CD4-positive, alpha-beta memory T cell (primary cell): ENCODE measurements around the gene VAV2. TPM values are rescaled to one million over a fixed set of nuclear protein-coding genes. Genes with fewer than 3 reads are reported as not detected.

Source experiments
- CTCF ChIA-PET: fragments of 350-600 bp; sonication (Branson Sonifier 250); formaldehyde crosslinking; loops from one replicate; lab custom pipeline; 2021; ENCODE audit warnings: inconsistent platforms; ENCODE audit not compliant: partially characterized antibody; lab: Charles Lee
- POLR2A ChIA-PET: fragments of 350-600 bp; sonication (Branson Sonifier 250); formaldehyde crosslinking; loops from one replicate; lab custom pipeline; 2021; ENCODE audit not compliant: partially characterized antibody; lab: Charles Lee
- DNase-seq, 5 donors: peaks; one replicate each; pipeline versions ENCODE4 v3.0.0 to v3.0.0-alpha.2; 2020 to 2022; ENCODE audit warnings: mixed read lengths in 1 of 5
- H3K27ac ChIP-seq: one replicate; pipeline ENCODE4 v1.7.0; 2013; ENCODE audit warnings: low read depth, low read length
- H3K27me3 ChIP-seq: 2 replicates; pipeline ENCODE4 v1.7.0; 2013; ENCODE audit warnings: mild to moderate bottlenecking, low read length, moderate library complexity; ENCODE audit not compliant: insufficient read depth
- H3K36me3 ChIP-seq: 2 replicates; pipeline ENCODE4 v1.7.0; 2013; ENCODE audit warnings: mild to moderate bottlenecking, low read length, moderate library complexity; ENCODE audit not compliant: insufficient read depth
- H3K4me1 ChIP-seq: 2 replicates; pipeline ENCODE4 v1.7.0; 2013; ENCODE audit warnings: mild to moderate bottlenecking, low read length, moderate library complexity; ENCODE audit not compliant: insufficient read depth
- H3K4me3 ChIP-seq, 2 donors: one replicate each; pipeline ENCODE4 v1.7.0; 2013; ENCODE audit warnings: low read length in 2 of 2, mild to moderate bottlenecking in 1 of 2
- H3K9me3 ChIP-seq, 2 donors: one replicate each; pipeline ENCODE4 v1.7.0; 2013; ENCODE audit warnings: low read length in 2 of 2, control low read depth in 1 of 2; ENCODE audit not compliant: control insufficient read depth in 1 of 2
- H3K27ac Mint-ChIP-seq, 7 donors: one replicate each; pipeline ENCODE4 v1.8.0; 2020 to 2021; ENCODE audit warnings: mixed read lengths in 7 of 7, mild to moderate bottlenecking in 6 of 7, inconsistent platforms in 3 of 7, moderate library complexity in 3 of 7
- H3K27me3 Mint-ChIP-seq, 2 donors: one replicate each; pipeline ENCODE4 v1.8.0; 2020 to 2021; ENCODE audit warnings: mixed read lengths in 2 of 2
- H3K36me3 Mint-ChIP-seq, 2 donors: one replicate each; pipeline ENCODE4 v1.8.0; 2020 to 2021; ENCODE audit warnings: mixed read lengths in 2 of 2, inconsistent platforms in 1 of 2, mild to moderate bottlenecking in 1 of 2
- H3K4me1 Mint-ChIP-seq, 4 donors: one replicate each; pipeline ENCODE4 v1.8.0; 2020 to 2021; ENCODE audit warnings: mixed read lengths in 4 of 4, mild to moderate bottlenecking in 1 of 4
- H3K4me3 Mint-ChIP-seq, 8 donors: one replicate each; pipeline ENCODE4 v1.8.0; 2020 to 2021; ENCODE audit warnings: mixed read lengths in 8 of 8, mild to moderate bottlenecking in 7 of 8, moderate library complexity in 6 of 8, inconsistent platforms in 3 of 8
- H3K9me3 Mint-ChIP-seq, 8 donors: one replicate each; pipeline ENCODE4 v1.8.0; 2020 to 2021; ENCODE audit warnings: mixed read lengths in 8 of 8, mild to moderate bottlenecking in 5 of 8, inconsistent platforms in 3 of 8, moderate library complexity in 1 of 8
- intact Hi-C: fragments of 100-400 bp; cut with micrococcal nuclease; formaldehyde crosslinking; loops from one replicate; pipeline ENCODE4 v1.15.1; 2023
- polyA plus RNA-seq, 2 donors: library from polyadenylated mRNA; unstranded; fragments of 300-500 nt; fragmentation: Illumina TruSeq; gene quantifications; one replicate each; pipeline ENCODE4 v1.2.3, GENCODE V29; 2021
- total RNA-seq, 2 experiments: library from RNA; stranded (reverse); gene quantifications; one replicate each; pipeline ENCODE4 v1.2.3, GENCODE V29; 2021

The VAV2 gene
- total and polyA plus RNA-seq, 4 experiments from 2014 or later: 0.26 to 3.0 (median 1.0) TPM

- H3K27me3 Mint-ChIP-seq: no peaks in the 10 kb centered on the region
These were observed 140.4 kb downstream of the VAV2 start for GRCh38 chr9:133851693-133852092.

GRCh38 chr9:133850937-133851336 lies 141.2 kb downstream of the VAV2 start:
- Histone ChIP-seq H3K4me3 (no peak overlapping the region), H3K9me3 (no peaks in the 10 kb centered on the region), H3K36me3 (no peaks in the 10 kb centered on the region), H3K4me1 (no peaks in the 10 kb centered on the region), H3K27me3 (no peaks in the 10 kb centered on the region), H3K27ac (no peak overlapping the region)
- Mint-ChIP-seq H3K27me3 (no peaks in the 10 kb centered on the region), H3K27ac (no peak overlapping the region), H3K36me3 (no peaks in the 10 kb centered on the region), H3K4me3 (no peak overlapping the region), H3K4me1 (peaks cover 0 to 2% (median 0%) of the 10 kb centered on the region in 4 donors), H3K9me3 (no peaks in the 10 kb centered on the region)
- ChIA-PET CTCF (no interaction called here), POLR2A (no interaction called here)
- intact Hi-C loops: no loop called here
- DNase-seq: no peak

More at GRCh38 chr9:133851693-133852092, 140.4 kb downstream of the VAV2 start:
- no peaks in the 10 kb centered on the region for H3K4me1 ChIP-seq
- no peaks in the 10 kb centered on the region for H3K9me3 ChIP-seq
- H3K27ac ChIP-seq: no peak overlapping the region
- Mint-ChIP-seq H3K27ac (no peak overlapping the region), H3K4me1 (peaks cover 0 to 2% (median 0%) of the 10 kb centered on the region in 4 donors), H3K4me3 (no peak overlapping the region), H3K36me3 (no peaks in the 10 kb centered on the region), H3K9me3 (no peaks in the 10 kb centered on the region)
- POLR2A ChIA-PET: no interaction called here
- H3K36me3 ChIP-seq: no peaks in the 10 kb centered on the region
- DNase-seq: no peak
- H3K27me3 ChIP-seq: no peaks in the 10 kb centered on the region
- CTCF ChIA-PET: no interaction called here
- intact Hi-C loops: no loop called here
- no peak overlapping the region for H3K4me3 ChIP-seq

- H3K4me1 Mint-ChIP-seq: peaks cover 0 to 2% (median 0%) of the 10 kb centered on the region in 4 donors
- H3K36me3 Mint-ChIP-seq: no peaks in the 10 kb centered on the region
- Histone ChIP-seq H3K36me3 (no peaks in the 10 kb centered on the region), H3K4me3 (no peak overlapping the region), H3K27ac (no peak overlapping the region), H3K4me1 (no peaks in the 10 kb centered on the region), H3K27me3 (no peaks in the 10 kb centered on the region), H3K9me3 (no peaks in the 10 kb centered on the region)
- no peaks in the 10 kb centered on the region for H3K9me3 Mint-ChIP-seq
- DNase-seq: no peak
- ChIA-PET CTCF (no interaction called here), POLR2A (no interaction called here)
- H3K27me3 Mint-ChIP-seq: no peaks in the 10 kb centered on the region
- intact Hi-C loops: no loop called here
- no peak overlapping the region for H3K4me3 Mint-ChIP-seq
- H3K27ac Mint-ChIP-seq: no peak overlapping the region
These were observed 142.0 kb downstream of the VAV2 start for GRCh38 chr9:133850161-133850560.

GRCh38 chr9:133849110-133849670 lies 142.9 kb downstream of the VAV2 start:
- intact Hi-C loops: no loop called here
- CTCF ChIA-PET: no interaction called here

GRCh38 chr9:133848471-133849109 lies 143.5 kb downstream of the VAV2 start:
- Histone ChIP-seq H3K4me1 (no peaks in the 10 kb centered on the region), H3K36me3 (no peaks in the 10 kb centered on the region), H3K4me3 (no peak overlapping the region), H3K27ac (no peak overlapping the region), H3K9me3 (no peaks in the 10 kb centered on the region), H3K27me3 (no peaks in the 10 kb centered on the region)
- no peaks in the 10 kb centered on the region for H3K27me3 Mint-ChIP-seq
- no peaks in the 10 kb centered on the region for H3K36me3 Mint-ChIP-seq
- intact Hi-C loops: no loop called here
- ChIA-PET POLR2A (no interaction called here), CTCF (no interaction called here)
- H3K4me1 Mint-ChIP-seq: no peaks in the 10 kb centered on the region
- H3K4me3 Mint-ChIP-seq: no peak overlapping the region
- H3K27ac Mint-ChIP-seq: no peak overlapping the region
- DNase-seq: no peak
- no peaks in the 10 kb centered on the region for H3K9me3 Mint-ChIP-seq

More at GRCh38 chr9:133849110-133849670, 142.9 kb downstream of the VAV2 start:
- H3K4me3 ChIP-seq: no peak overlapping the region
- no peaks in the 10 kb centered on the region for H3K4me1 ChIP-seq
- H3K27me3 Mint-ChIP-seq: no peaks in the 10 kb centered on the region
- H3K27ac ChIP-seq: no peak overlapping the region
- POLR2A ChIA-PET: no interaction called here
- peak overlapping the region in 1 of 7 donors; percentile 20 for H3K27ac Mint-ChIP-seq
- H3K36me3 Mint-ChIP-seq: no peaks in the 10 kb centered on the region
- H3K4me1 Mint-ChIP-seq: peaks cover 0 to 2% (median 0%) of the 10 kb centered on the region in 4 donors
- no peaks in the 10 kb centered on the region for H3K9me3 Mint-ChIP-seq
- H3K36me3 ChIP-seq: no peaks in the 10 kb centered on the region
- DNase-seq: no peak
- H3K27me3 ChIP-seq: no peaks in the 10 kb centered on the region
- H3K9me3 ChIP-seq: no peaks in the 10 kb centered on the region
- H3K4me3 Mint-ChIP-seq: no peak overlapping the region

GRCh38 chr9:133846483-133847090 lies 145.5 kb downstream of the VAV2 start:
- intact Hi-C loops: no loop called here
- H3K36me3 Mint-ChIP-seq: no peaks in the 10 kb centered on the region
- POLR2A ChIA-PET: no interaction called here

GRCh38 chr9:133845440-133845839 lies 146.7 kb downstream of the VAV2 start:
- no peak overlapping the region for H3K4me3 ChIP-seq
- Mint-ChIP-seq H3K4me1 (no peaks in the 10 kb centered on the region), H3K36me3 (no peaks in the 10 kb centered on the region), H3K27me3 (no peaks in the 10 kb centered on the region), H3K27ac (no peak overlapping the region), H3K4me3 (no peak overlapping the region), H3K9me3 (no peaks in the 10 kb centered on the region)
- H3K27ac ChIP-seq: no peak overlapping the region
- no peaks in the 10 kb centered on the region for H3K4me1 ChIP-seq
- H3K9me3 ChIP-seq: no peaks in the 10 kb centered on the region
- H3K36me3 ChIP-seq: no peaks in the 10 kb centered on the region
- POLR2A ChIA-PET: no interaction called here
- intact Hi-C loops: no loop called here
- H3K27me3 ChIP-seq: no peaks in the 10 kb centered on the region
- DNase-seq: no peak
- CTCF ChIA-PET: no interaction called here

More at GRCh38 chr9:133846483-133847090, 145.5 kb downstream of the VAV2 start:
- H3K27me3 Mint-ChIP-seq: no peaks in the 10 kb centered on the region
- DNase-seq: no peak
- H3K27ac Mint-ChIP-seq: no peak overlapping the region
- CTCF ChIA-PET: no interaction called here
- no peaks in the 10 kb centered on the region for H3K36me3 ChIP-seq
- H3K9me3 ChIP-seq: no peaks in the 10 kb centered on the region
- no peaks in the 10 kb centered on the region for H3K9me3 Mint-ChIP-seq
- no peaks in the 10 kb centered on the region for H3K27me3 ChIP-seq
- H3K4me3 Mint-ChIP-seq: no peak overlapping the region
- no peak overlapping the region for H3K4me3 ChIP-seq
- H3K4me1 ChIP-seq: no peaks in the 10 kb centered on the region
- no peak overlapping the region for H3K27ac ChIP-seq
- H3K4me1 Mint-ChIP-seq: no peaks in the 10 kb centered on the region
